Sigmoid colon (tissue), 3 donors: ENCODE measurements around the gene MSTN.

Experiments used
- POLR2A ChIP-seq, 2 donors: fragments of 450-650 bp; IDR thresholded peaks; one replicate each; pipeline ENCODE4 v1.6.1; 2016; ENCODE audit warnings: antibody characterized with exemption in 2 of 2, mild to moderate bottlenecking in 2 of 2, moderate library complexity in 2 of 2
- TF ChIP-seq, protein P1 (sequence below), 4 experiments: fragments of 450-650 bp in 3 of 4; fragments of 200-600 bp in 1 of 4; IDR thresholded peaks; one replicate each; pipeline ENCODE4 v1.5.1; 2016 to 2019; ENCODE audit warnings: antibody characterized with exemption in 4 of 4, mild to moderate bottlenecking in 3 of 4, moderate library complexity in 2 of 4

DNA sequence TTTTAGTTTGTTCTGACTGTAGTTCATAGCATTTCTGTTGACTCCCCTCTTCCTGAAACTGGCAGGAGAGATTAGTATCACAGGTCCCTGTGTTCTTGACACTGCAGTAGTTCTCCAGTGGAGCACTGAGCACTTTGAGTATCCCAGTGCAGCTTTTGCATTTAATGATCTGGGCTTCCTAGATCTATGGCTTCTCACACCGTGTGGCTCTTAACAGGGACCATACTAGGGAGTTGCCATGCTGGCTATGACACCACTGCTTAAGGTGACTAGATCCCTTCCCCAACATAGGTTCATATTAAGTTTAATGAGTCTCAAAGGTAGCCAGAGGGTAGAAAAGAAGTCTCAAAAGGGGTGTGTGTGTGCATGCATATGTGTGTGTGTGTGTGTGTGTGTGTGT, 6.2 kb upstream of the MSTN start:
- TF ChIP-seq, protein P1, sequence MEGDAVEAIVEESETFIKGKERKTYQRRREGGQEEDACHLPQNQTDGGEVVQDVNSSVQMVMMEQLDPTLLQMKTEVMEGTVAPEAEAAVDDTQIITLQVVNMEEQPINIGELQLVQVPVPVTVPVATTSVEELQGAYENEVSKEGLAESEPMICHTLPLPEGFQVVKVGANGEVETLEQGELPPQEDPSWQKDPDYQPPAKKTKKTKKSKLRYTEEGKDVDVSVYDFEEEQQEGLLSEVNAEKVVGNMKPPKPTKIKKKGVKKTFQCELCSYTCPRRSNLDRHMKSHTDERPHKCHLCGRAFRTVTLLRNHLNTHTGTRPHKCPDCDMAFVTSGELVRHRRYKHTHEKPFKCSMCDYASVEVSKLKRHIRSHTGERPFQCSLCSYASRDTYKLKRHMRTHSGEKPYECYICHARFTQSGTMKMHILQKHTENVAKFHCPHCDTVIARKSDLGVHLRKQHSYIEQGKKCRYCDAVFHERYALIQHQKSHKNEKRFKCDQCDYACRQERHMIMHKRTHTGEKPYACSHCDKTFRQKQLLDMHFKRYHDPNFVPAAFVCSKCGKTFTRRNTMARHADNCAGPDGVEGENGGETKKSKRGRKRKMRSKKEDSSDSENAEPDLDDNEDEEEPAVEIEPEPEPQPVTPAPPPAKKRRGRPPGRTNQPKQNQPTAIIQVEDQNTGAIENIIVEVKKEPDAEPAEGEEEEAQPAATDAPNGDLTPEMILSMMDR (IDR thresholded peaks at IDR 0.05), result no peak
- no peak for TF ChIP-seq POLR2A (IDR thresholded peaks at IDR 0.05)
